ENCODE results near the gene PNMA8A. TPM values are rescaled to one million over a fixed set of nuclear protein-coding genes. Genes with fewer than 3 reads are reported as not detected.
A peak's percentile ranks its signal among the peaks of the same experiment; 100 is the strongest.

The PNMA8A gene
- total and polyA plus RNA-seq, 2 experiments from 2014 or later, result 5.5 to 11.2 TPM

DNA sequence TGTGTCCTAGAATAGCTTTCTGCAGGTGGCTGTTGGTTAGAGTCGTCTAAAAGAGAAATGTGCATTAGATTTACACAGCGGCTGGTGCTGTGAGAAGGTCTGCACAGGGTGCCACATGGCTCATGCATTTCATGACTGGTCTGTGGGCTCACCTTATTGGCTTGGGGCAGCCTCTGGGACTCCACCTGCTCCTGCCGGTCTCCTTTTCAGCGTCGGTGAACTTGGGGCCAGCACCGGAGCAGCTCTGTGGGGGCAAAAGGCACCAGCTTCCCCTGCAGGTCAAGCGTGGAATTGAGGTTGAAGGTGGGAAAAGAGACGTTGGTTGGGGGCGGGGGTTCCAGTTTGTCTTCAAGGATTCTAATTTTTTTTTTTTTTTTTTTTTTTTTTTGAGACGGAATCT lies 39.5 kb downstream of the PNMA8A start:
- 44% methylated on average over 10 of the region's 10 CpGs for whole genome bisulfite sequencing (ENCODE audit: low lambda C conversion rate, missing lambda C conversion rate)
- no peaks in the 10 kb centered on the region for H3K79me2 ChIP-seq
- TF ChIP-seq, protein P1, sequence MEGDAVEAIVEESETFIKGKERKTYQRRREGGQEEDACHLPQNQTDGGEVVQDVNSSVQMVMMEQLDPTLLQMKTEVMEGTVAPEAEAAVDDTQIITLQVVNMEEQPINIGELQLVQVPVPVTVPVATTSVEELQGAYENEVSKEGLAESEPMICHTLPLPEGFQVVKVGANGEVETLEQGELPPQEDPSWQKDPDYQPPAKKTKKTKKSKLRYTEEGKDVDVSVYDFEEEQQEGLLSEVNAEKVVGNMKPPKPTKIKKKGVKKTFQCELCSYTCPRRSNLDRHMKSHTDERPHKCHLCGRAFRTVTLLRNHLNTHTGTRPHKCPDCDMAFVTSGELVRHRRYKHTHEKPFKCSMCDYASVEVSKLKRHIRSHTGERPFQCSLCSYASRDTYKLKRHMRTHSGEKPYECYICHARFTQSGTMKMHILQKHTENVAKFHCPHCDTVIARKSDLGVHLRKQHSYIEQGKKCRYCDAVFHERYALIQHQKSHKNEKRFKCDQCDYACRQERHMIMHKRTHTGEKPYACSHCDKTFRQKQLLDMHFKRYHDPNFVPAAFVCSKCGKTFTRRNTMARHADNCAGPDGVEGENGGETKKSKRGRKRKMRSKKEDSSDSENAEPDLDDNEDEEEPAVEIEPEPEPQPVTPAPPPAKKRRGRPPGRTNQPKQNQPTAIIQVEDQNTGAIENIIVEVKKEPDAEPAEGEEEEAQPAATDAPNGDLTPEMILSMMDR (IDR thresholded peaks at IDR 0.05; ENCODE audit: poor library complexity), result no peak
- TF ChIP-seq EZH2phosphoT487 (IDR thresholded peaks at IDR 0.05; ENCODE audit: low read depth, severe bottlenecking, unreplicated experiment), result no peak
- TF ChIP-seq EZH2 (IDR thresholded peaks at IDR 0.05; ENCODE audit: borderline replicate concordance), result no peak
- no peak overlapping the region for H2AFZ ChIP-seq
- no peak overlapping the region for H3K27ac ChIP-seq
- DNase-seq (ENCODE audit: low spot score), result no peak
- no peaks in the 10 kb centered on the region for H3K9me3 ChIP-seq (ENCODE audit: low read depth)
- H3K4me2 ChIP-seq, result no peak overlapping the region
- no peaks in the 10 kb centered on the region for H4K20me1 ChIP-seq (ENCODE audit: insufficient read depth, poor library complexity, severe bottlenecking)
- H3K4me3 ChIP-seq, result no peak overlapping the region
- H3K27me3 ChIP-seq, result peaks cover 22% of the 10 kb centered on the region
- no peaks in the 10 kb centered on the region for H3K9me2 ChIP-seq (replicated peaks; ENCODE audit: insufficient read depth)
- H3K36me3 ChIP-seq (replicated peaks; ENCODE audit: insufficient read depth, low read depth), result no peaks in the 10 kb centered on the region
- no peaks in the 10 kb centered on the region for H3K4me1 ChIP-seq (ENCODE audit: insufficient read depth)

DNA sequence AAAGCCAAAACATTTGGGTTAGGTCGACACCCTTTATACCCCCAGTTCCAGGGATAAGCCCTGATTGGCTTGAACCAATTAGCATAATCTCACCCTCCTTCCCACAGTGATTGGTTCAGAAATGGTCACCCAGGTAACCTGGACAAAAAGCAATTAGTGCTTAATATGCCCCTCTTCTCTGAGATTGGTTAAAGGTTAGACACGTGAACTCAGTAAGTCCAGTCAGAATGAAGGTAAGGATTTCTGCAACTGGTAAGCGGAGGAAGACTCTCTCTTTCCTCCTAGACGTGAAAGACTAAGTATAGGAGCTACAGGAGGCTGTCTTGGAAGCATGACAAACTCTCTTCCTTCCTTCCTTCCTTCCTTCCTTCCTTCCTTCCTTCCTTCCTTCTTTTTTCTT lies 41.4 kb downstream of the PNMA8A start:
- TF ChIP-seq, protein P1 (IDR thresholded peaks at IDR 0.05; ENCODE audit: poor library complexity), result no peak
- TF ChIP-seq EZH2phosphoT487 (IDR thresholded peaks at IDR 0.05; ENCODE audit: low read depth, severe bottlenecking, unreplicated experiment), result no peak
- no peak for TF ChIP-seq EZH2 (IDR thresholded peaks at IDR 0.05; ENCODE audit: borderline replicate concordance)
- no peaks in the 10 kb centered on the region for H3K36me3 ChIP-seq (replicated peaks; ENCODE audit: insufficient read depth, low read depth)
- peaks cover 4% of the 10 kb centered on the region for H3K4me1 ChIP-seq (ENCODE audit: insufficient read depth)
- no peak for DNase-seq (ENCODE audit: low spot score)
- H3K79me2 ChIP-seq, result no peaks in the 10 kb centered on the region
- H3K4me2 ChIP-seq, result no peak overlapping the region
- H3K27ac ChIP-seq, result no peak overlapping the region
- H3K27me3 ChIP-seq, result peaks cover 22% of the 10 kb centered on the region
- no peaks in the 10 kb centered on the region for H3K9me3 ChIP-seq (ENCODE audit: low read depth)
- H3K9me2 ChIP-seq (replicated peaks; ENCODE audit: insufficient read depth), result no peaks in the 10 kb centered on the region
- WGBS (ENCODE audit: low lambda C conversion rate, missing lambda C conversion rate), result 72% methylated on average over 4 of the region's 4 CpGs
- no peak overlapping the region for H3K4me3 ChIP-seq
- H4K20me1 ChIP-seq (ENCODE audit: insufficient read depth, poor library complexity, severe bottlenecking), result no peaks in the 10 kb centered on the region
- H2AFZ ChIP-seq, result no peak overlapping the region

DNA sequence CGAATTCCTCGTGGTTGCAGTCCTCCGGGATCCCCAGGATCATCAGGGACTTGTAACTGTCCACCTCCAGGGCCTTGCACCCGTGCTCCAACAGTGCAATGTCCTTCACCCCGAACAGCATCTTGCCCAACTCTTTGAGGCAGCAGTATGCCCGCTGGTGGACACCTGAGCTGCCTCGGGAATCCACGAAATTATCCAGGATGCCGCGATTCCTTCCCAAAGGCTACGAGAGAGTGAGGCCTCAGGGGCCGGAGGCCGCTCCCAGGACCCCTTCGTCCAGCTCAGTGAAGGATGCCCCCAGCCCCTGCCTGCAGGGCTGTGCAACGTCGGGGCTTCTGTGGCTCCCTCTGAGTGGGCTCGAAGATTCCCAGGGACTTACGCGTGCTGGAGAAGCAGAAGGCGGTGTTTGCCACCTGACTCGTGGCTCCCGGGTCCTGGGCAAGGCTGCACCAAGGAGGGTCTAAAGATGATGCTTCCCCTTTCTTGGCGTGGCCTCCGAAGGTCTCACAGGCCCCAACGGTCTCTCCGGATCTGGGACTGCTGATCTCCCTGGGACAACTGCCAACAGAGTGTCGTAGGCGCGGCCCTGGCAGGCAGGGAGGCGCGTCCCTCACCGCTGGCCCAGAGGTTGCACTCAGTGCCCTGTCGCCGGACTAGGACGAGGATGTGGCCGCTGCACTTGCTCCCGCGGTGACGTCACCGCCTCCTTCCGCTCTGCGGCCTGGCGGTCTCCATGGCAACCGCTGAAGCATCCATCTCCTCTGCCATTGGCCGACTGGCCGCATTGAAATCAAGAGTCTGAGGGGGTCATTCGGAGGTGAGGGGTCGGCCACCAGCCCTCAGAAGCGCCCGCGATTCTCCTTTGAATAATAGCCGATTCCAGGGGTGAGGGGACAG lies 42.9 kb downstream of the PNMA8A start, which contains the start of gene PNMA8C:
TSS of gene PNMA8C (minus strand) at position 698 of the 897 bp plus-strand sequence. CDS start at position 121, 577 bp downstream.
- Histone ChIP-seq H3K4me2 (peak within 1 kb of the TSS; percentile 59), H3K27me3 (peaks cover 22% of the 10 kb centered on the region), H3K36me3 (replicated peaks; ENCODE audit: insufficient read depth, low read depth) (no peaks in the 10 kb centered on the region)

More for the DNA sequence above, 42.9 kb downstream of the PNMA8A start, which contains the start of gene PNMA8C:
- Histone ChIP-seq H2AFZ (no peak within 1 kb of the TSS), H3K4me3 (no peak within 1 kb of the TSS), H4K20me1 (ENCODE audit: insufficient read depth, poor library complexity, severe bottlenecking) (no peaks in the 10 kb centered on the region), H3K9me3 (ENCODE audit: low read depth) (no peaks in the 10 kb centered on the region), H3K79me2 (no peaks in the 10 kb centered on the region), H3K27ac (no peak within 1 kb of the TSS), H3K4me1 (ENCODE audit: insufficient read depth) (peaks cover 4% of the 10 kb centered on the region), H3K9me2 (replicated peaks; ENCODE audit: insufficient read depth) (no peaks in the 10 kb centered on the region)
- WGBS (ENCODE audit: low lambda C conversion rate, missing lambda C conversion rate), result 41% methylated on average over 52 of the region's 52 CpGs
- no peak for TF ChIP-seq EZH2 (IDR thresholded peaks at IDR 0.05; ENCODE audit: borderline replicate concordance)
- TF ChIP-seq EZH2phosphoT487 (IDR thresholded peaks at IDR 0.05; ENCODE audit: low read depth, severe bottlenecking, unreplicated experiment), result no peak
- TF ChIP-seq, protein P1 (IDR thresholded peaks at IDR 0.05; ENCODE audit: poor library complexity), result no peak
- DNase-seq (ENCODE audit: low spot score), result peak; percentile 77

Measured in hepatocyte (in vitro differentiated cells).